Sigmoid colon (tissue), 4 donors: ENCODE results near the gene ALG10.

ENCODE experiments used
- EP300 ChIP-seq, 4 donors: sonication (generic); formaldehyde crosslinking; IDR thresholded peaks; one replicate each; pipeline ENCODE4 v1.6.1; 2017; ENCODE audit warnings: antibody characterized with exemption in 4 of 4
- POLR2A ChIP-seq, 2 donors: fragments of 450-650 bp; IDR thresholded peaks; one replicate each; pipeline ENCODE4 v1.6.1; 2016; ENCODE audit warnings: antibody characterized with exemption in 2 of 2, mild to moderate bottlenecking in 2 of 2, moderate library complexity in 2 of 2
- POLR2AphosphoS5 ChIP-seq, 4 donors: sonication (generic); formaldehyde crosslinking; IDR thresholded peaks; one replicate each; pipeline ENCODE4 v1.6.1; 2017; ENCODE audit warnings: antibody characterized with exemption in 4 of 4
- TF ChIP-seq, protein P1 (sequence below), 4 experiments: fragments of 450-650 bp in 3 of 4; fragments of 200-600 bp in 1 of 4; IDR thresholded peaks; one replicate each; pipeline ENCODE4 v1.5.1; 2016 to 2019; ENCODE audit warnings: antibody characterized with exemption in 4 of 4, mild to moderate bottlenecking in 3 of 4, moderate library complexity in 2 of 4

DNA sequence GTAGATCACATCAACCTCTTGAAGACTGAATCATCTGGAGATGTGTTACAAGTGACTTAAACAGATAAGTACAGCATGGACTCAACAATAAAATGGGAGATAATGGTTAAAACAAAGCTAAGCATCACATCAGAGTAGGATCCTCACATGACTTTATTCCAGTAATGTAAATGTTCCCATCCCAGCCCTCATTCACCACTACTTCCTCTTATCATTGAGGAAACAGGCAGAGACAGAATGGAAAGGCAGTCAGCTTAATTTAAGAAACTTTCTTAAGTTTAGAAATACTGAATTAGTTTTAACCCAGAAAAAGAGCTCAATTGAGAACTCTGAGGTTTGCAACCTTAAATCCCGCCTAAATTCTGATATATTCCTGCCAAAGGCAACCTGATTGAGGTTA, 1.2 kb upstream of the ALG10 start:
- TF ChIP-seq, protein P1, sequence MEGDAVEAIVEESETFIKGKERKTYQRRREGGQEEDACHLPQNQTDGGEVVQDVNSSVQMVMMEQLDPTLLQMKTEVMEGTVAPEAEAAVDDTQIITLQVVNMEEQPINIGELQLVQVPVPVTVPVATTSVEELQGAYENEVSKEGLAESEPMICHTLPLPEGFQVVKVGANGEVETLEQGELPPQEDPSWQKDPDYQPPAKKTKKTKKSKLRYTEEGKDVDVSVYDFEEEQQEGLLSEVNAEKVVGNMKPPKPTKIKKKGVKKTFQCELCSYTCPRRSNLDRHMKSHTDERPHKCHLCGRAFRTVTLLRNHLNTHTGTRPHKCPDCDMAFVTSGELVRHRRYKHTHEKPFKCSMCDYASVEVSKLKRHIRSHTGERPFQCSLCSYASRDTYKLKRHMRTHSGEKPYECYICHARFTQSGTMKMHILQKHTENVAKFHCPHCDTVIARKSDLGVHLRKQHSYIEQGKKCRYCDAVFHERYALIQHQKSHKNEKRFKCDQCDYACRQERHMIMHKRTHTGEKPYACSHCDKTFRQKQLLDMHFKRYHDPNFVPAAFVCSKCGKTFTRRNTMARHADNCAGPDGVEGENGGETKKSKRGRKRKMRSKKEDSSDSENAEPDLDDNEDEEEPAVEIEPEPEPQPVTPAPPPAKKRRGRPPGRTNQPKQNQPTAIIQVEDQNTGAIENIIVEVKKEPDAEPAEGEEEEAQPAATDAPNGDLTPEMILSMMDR (IDR thresholded peaks at IDR 0.05): no peak
- TF ChIP-seq EP300 (IDR thresholded peaks at IDR 0.05): no peak
- TF ChIP-seq POLR2A (IDR thresholded peaks at IDR 0.05): no peak
- TF ChIP-seq POLR2AphosphoS5 (IDR thresholded peaks at IDR 0.05): no peak
